Stimulated activated CD8-positive, alpha-beta memory T cell treated with anti-CD3 and anti-CD28 coated beads, Interleukin-12 subunit alpha, Interleukin-12 subunit beta, amount 100 ng/mL, for 1 hour (primary cell): ENCODE data around the gene PTPRK.

ENCODE experiments used
- DNase-seq: peaks from one replicate; pipeline ENCODE4 v3.0.0-alpha.2; 2020; ENCODE audit warnings: low read depth

PTPRK gene

GRCh38 chr6:128135325-128135724 lies 385.1 kb downstream of the PTPRK start:
- DNase-seq = no peak

GRCh38 chr6:128131566-128131965 lies 388.8 kb downstream of the PTPRK start:
- no peak for DNase-seq

GRCh38 chr6:128131036-128131435 lies 389.4 kb downstream of the PTPRK start:
- DNase-seq = no peak

GRCh38 chr6:128129679-128130078 lies 390.7 kb downstream of the PTPRK start:
- no peak for DNase-seq

- no peak for DNase-seq
Observed at GRCh38 chr6:128127650-128128049, 392.7 kb downstream of the PTPRK start.

- DNase-seq = no peak
Observed at GRCh38 chr6:128124713-128125112, 395.7 kb downstream of the PTPRK start.

GRCh38 chr6:128121610-128122009 lies 398.8 kb downstream of the PTPRK start:
- DNase-seq = no peak

- no peak for DNase-seq
Observed at GRCh38 chr6:128121190-128121589, 399.2 kb downstream of the PTPRK start.

- no peak for DNase-seq
Observed at GRCh38 chr6:128118401-128118800, 402.0 kb downstream of the PTPRK start.

GRCh38 chr6:128117916-128118315 lies 402.5 kb downstream of the PTPRK start:
- DNase-seq = no peak

- no peak for DNase-seq
Observed at GRCh38 chr6:128114164-128114563, 406.2 kb downstream of the PTPRK start.

- no peak for DNase-seq
Observed at GRCh38 chr6:128112494-128112893, 407.9 kb downstream of the PTPRK start.

- no peak for DNase-seq
Observed at GRCh38 chr6:128111096-128111495, 409.3 kb downstream of the PTPRK start.

GRCh38 chr6:128107682-128108081 lies 412.7 kb downstream of the PTPRK start:
- no peak for DNase-seq

- DNase-seq = no peak
Observed at GRCh38 chr6:128099571-128100197, 420.7 kb downstream of the PTPRK start.

- DNase-seq = no peak
Observed at GRCh38 chr6:128098000-128098581, 422.3 kb downstream of the PTPRK start.

- DNase-seq = no peak
Observed at GRCh38 chr6:128097009-128097408, 423.4 kb downstream of the PTPRK start.

- no peak for DNase-seq
Observed at GRCh38 chr6:128095362-128095761, 425.0 kb downstream of the PTPRK start.

- no peak for DNase-seq
Observed at GRCh38 chr6:128079021-128079420, 441.4 kb downstream of the PTPRK start.

- no peak for DNase-seq
Observed at GRCh38 chr6:128078276-128078675, 442.1 kb downstream of the PTPRK start.

- DNase-seq = no peak
Observed at GRCh38 chr6:128076843-128077242, 443.6 kb downstream of the PTPRK start.

GRCh38 chr6:128074567-128074966 lies 445.8 kb downstream of the PTPRK start:
- DNase-seq = no peak

- no peak for DNase-seq
Observed at GRCh38 chr6:128073389-128073788, 447.0 kb downstream of the PTPRK start.

GRCh38 chr6:128071212-128071611 lies 449.2 kb downstream of the PTPRK start:
- DNase-seq = no peak
